GM21423 (cell line): ENCODE data around the gene SDK2.
"Not testable (repeated sequence)": the region's sequence is repeated elsewhere in the genome, so short reads cannot be mapped to it uniquely, and the experiment has no call there.

Source experiments
- ATAC-seq: cut with Tn5 transposase; IDR thresholded peaks from one replicate; pipeline ENCODE4 v1.9.1; 2021; ENCODE audit warnings: mild to moderate bottlenecking, moderate library complexity; ENCODE audit not compliant: unreplicated experiment

SDK2 gene

DNA sequence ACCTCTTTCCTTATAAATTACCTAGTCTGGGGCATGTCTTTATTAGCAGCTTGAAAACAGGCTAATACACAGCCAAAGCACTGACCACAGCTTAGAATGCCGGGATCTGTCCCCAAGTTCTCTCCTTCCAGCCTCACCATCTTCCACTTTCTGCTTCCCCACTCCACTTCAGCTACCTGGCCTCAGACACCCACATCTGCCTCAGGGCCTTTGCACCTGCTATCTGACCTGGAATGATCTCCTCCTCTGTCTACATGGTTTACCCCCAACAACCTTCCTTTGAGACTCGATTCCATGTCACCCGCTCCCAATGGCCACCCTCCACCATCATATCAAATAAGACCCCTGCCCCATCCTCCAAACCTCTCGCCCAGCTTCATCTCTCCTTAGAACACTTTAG, 179.8 kb downstream of the SDK2 start:
- ATAC-seq: no peak

DNA sequence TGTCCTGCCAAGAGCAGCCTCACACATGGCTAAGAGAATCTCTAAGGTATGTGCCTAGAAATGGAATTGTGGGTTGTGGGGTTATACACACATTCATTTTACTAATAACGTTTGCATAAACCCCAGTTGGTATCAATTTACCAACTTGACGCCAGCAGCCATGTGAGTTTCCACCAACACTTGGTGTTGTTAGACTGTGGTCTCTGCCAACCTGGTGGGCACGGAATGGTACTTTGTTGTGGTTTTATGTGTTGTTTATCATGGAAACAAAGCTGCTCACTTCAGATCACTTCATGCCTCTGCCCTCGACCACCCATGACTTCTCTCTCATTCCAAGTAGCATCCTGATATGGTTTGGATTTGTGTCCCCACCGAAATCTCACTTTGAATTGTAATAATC, 180.4 kb downstream of the SDK2 start:
- no peak for ATAC-seq

DNA sequence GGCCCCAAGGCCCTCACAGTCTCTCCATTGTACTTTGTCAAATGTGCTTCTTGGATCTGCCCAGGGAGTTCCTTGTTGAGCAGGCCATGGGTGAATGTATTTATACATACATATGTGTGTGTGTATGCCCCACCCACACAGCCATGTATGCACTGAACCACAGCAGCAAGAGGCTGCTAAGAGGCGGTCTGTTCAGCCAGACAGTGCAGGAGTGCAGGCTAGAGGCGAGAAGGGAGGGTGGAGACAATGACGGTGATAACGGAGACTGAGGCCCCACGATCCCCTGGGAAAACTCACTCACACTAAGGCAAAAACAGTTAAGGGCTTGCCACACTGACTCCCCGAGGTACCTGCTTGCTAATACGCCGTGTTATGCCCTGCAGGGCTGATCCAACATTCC, 181.4 kb downstream of the SDK2 start:
- no peak for ATAC-seq

DNA sequence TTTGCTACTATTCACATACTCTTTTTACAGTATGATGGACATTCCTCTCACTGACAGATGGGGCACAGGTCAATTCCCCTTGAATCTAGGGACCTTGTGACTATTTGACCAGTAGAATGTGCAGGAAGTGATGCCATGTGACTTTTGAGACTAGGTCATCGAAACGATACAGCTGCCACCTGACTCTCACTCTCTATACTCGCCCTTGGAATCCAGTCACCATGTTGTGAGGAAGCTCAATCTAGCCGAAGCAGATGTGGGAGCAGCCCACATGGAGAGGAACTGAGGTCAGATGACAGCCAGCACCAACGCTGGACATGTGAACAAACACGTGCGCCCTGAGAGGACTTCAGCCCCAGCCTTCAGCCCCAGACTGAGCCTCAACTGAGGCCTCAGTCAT, 184.3 kb downstream of the SDK2 start:
- no peak for ATAC-seq

DNA sequence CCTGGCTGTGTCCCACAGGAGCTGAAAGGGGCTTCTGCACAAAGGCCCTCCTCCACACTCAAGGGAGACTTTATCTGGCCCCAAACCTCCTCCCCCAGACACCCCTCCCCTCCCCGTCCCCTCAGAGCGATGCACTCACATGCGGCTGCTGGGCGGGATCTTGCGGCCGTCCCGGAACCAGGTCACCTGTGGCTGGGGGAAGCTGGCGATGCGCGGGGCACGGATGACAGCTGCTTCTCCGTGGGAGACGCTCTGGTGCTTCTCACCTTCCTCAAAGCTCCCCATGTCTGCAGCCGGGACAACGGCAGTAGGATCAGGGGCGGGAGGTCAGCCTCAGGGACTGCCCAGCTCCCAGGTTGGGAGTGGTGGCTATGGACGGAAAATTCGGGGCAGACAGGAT, 188.5 kb downstream of the SDK2 start:
- no peak for ATAC-seq

DNA sequence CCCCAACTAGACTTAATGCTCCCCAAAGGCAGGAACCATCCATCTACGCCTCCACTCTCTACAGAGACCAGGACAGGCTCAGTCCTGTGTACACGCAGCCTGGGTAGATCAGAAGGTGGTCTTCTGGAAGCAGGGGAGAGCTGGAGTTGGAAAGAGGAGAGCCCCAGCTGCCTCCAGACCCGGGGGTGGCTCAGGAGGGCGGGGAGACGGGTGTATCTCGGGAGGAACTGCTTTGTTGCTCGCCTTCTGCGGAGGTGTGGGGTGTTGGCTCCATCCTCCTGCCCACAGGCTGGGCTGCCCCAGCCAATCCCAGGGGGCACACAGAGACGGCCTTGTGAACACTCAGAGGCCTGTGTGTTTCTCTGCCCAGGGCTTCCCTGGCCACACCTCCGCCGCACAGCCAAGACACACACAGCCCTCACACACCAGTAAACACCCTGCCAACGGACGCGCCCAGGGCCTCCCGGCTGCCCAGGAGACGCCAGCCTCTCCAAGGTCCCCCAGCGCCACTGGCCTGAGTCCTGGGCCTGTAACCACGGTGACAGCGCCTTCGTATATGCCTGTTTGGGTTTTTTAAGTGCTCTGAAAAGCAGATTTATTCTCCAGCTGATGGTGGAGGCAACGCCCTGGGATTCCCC, 189.1 kb downstream of the SDK2 start:
- no peak for ATAC-seq

- not testable (repeated sequence) for ATAC-seq
Measured at GRCh38 chr17:73453494-73453893, 190.8 kb downstream of the SDK2 start.

DNA sequence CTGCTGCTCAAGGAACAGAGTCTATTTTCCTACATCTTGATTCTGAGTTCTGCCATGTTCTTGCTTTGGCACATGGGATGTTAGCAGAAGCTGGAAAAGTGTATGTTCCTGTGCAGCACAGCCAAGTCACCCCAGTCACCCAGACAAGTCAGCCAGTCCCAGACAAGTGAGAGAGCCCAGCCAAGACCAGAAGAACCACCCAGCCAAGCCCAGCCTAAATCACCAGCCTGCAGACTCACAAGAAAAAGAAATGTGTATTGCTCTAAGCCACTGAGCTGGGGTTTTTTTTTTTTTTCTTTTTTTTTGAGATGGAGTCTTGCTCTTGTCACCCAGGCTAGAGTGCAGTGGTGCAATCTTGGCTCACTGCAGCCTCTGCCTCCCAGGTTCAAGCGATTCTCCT, 191.2 kb downstream of the SDK2 start:
- no peak for ATAC-seq

- ATAC-seq: no peak
Measured at GRCh38 chr17:73452009-73452408, 192.2 kb downstream of the SDK2 start.

DNA sequence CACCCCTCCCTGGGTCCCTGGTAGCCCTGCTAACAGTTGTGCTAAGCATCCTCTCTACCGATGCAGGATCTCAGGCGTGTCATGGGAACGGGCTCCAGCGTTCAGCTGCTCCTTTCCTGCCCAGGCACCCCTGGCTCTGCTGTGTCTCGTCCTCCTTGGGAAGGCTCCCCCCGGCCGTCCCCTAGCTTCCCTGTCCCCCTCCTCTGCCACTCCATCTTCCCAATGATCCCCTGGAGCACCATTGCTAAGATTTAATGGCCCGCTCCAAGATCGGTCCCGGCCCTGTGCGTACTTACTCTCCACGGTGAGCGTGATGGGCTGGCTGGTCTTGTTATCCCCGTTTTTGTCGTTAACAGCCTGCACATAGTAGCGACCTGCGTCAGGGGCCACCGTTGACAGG, 196.9 kb downstream of the SDK2 start:
- ATAC-seq: no peak

DNA sequence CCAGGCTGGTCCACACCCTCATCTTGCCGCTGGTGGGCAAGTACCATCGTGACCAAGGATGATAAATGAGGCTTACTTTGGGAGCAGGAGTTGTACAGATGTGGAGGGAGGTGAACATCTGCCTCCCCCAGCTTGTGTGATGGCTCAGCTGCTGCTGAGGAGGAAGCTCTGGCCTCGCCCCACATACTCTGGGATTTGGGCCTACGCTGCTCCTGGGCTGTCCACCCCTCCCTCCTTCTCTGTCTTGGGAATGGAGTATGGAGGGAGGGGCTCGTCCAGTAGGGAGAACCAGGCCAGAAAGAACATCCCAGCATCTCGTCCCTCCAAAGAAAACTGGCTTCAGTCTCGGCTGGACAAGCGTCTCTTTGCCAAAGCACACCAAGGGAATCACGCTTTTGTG, 197.6 kb downstream of the SDK2 start:
- no peak for ATAC-seq

- ATAC-seq: no peak
Measured at GRCh38 chr17:73445466-73445865, 198.8 kb downstream of the SDK2 start.

GRCh38 chr17:73444021-73444420, 200.2 kb downstream of the SDK2 start:
- no peak for ATAC-seq

- ATAC-seq: no peak
Measured at GRCh38 chr17:73439597-73439996, 204.6 kb downstream of the SDK2 start.

- ATAC-seq: no peak
Measured at GRCh38 chr17:73437826-73438225, 206.4 kb downstream of the SDK2 start.

DNA sequence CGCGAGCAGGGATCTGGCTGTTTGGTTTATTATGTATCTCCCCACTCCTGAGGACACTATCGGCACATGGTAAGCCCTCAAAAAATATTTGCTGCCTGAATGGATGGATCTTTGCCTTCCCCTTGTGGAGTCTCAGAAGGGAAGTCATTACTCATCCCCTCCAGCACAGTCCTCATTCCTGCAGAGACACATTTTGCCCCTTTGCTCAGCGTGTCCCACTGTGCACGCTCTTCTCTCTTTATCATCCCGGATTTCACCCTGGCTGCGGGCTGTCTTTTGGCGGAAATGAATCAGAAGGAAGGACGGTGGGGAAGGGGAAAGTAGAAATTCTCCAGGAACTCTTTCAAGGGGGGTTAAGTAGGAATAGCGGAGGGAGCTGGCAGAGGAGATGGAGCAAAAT, 207.3 kb downstream of the SDK2 start:
- ATAC-seq: no peak

DNA sequence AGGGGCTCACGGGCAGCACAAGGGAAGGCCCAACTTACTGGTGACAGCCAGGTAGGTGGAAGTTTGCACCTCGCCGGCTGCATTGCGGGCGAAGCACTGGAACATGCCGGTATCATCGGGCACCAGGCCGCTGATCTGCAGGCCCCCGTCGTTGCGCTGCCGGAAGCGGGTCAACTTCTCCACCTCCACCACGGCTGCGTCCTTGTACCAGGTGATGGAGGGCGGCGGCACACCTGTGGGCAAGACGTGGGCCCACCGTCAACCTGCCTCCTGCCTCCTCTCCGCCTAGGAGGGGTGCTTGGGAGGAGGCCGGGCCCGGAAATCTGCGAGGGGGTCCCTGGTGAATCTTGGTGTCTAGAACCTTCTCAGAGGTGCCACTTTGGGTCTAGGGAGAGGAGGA, 208.8 kb downstream of the SDK2 start:
- ATAC-seq: no peak

DNA sequence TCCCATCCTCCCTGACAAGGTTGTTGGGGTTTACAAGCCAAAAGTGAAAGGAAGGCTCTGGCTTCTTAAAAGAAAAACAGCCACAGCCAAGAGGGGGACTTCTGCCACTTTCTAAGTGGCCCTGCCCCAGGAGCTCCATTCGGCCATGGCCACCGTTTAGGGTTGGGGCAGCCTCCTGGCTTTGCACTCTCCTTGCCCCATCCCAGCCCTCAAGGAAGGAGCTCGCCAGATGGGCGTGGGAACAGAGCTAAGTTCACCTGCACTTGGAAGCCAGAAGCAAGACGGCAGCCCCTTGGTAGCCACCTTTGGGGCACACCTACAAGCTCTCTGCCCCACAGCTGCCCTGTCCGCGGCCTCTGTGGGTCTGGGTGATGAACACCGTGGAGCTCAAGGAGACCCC, 210.1 kb downstream of the SDK2 start:
- no peak for ATAC-seq

GRCh38 chr17:73433501-73433900, 210.7 kb downstream of the SDK2 start:
- no peak for ATAC-seq

DNA sequence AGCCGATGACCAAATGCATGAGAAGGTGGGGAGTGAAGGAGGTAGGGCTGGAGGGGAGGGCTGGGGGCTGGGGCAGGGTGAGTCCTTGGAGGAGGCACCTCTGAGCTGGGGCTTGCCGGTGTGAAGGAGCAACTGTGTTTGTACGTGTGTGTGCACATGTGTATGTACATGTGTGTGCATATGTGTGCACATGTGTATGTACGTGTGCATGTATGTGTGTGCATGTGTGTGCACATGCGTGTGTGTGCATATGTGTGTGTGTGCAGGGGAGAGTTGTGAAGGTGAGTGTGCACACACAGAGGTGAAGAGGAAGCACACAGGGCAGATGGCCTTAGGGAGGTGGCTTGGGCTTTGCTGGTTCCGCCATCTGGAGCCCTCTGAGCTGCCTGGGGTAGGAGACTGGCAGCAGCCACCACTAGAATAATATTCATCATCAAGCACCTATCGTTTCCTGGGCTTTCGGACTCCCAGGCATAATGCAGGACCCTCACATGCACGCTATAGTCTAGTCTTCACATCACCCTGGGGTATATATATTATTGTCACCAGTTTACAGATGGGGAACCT, 211.5 kb downstream of the SDK2 start:
- ATAC-seq: no peak

DNA sequence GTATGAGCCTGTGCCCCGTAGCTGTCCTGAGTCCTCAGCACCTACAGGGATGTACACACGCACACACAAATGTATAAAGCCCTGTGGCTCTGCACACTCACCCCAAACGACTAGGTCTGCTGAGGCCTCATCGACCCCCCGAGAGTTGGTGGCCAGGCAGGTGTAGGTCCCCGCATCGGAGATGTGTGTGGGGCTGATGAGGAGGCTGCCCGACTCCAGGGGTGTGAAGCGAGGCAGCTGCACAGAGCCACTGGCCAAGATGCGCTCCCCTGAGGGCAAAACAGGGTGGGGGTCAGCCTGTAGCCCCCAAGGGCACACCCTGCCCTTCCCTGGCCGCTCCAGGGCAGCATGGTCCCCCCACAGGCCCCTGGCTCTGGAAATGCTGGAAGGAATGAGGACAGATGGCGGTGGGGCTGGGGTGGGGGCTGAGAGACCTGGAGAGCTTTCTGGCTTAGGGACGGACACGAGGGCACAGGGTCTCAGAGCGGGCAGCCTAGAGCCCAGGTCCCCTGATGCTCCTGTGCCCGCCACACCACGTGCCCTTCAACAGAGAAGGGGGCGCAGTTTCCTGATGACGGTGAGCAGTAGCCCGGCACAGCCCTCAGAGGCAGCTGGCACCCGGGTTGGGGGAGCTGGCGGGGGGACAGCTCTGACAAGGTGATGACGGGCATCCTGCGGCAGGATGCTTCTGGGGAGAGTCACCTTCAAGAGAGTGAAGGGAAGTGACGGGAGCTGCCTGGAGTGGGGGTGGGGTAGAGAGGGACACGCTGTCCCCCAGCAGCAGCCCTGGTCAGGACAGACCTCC, 212.6 kb downstream of the SDK2 start:
- ATAC-seq: no peak

DNA sequence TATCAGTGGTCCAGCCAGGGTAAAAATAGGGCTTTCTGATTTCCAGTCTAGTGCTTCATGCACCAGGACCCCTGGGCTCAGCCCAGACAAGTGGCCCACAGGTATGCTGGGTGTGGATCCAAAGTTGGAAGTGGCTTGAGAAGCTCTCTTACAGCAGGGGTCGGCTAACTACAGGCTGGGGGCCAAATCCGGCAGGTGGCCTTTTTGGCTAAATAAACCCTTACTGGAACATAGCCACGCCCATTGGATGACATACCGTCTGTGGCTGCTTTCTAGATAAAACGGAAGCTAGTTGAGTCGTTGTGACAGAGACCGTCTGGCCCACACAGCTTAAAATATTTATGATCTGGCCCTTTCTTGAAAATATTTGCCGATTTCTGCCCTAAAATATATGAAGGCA, 213.4 kb downstream of the SDK2 start:
- no peak for ATAC-seq
